Fibroblast of villous mesenchyme (primary cell): ENCODE measurements around the gene CARNS1. TPM values are rescaled to one million over a fixed set of nuclear protein-coding genes. Genes with fewer than 3 reads are reported as not detected.

Source experiments
- DNase-seq: peaks from one replicate; pipeline ENCODE4 v3.0.0-alpha.2; 2010; ENCODE audit warnings: low read depth
- H3K4me3 ChIP-seq: 2 replicates; pipeline ENCODE4 v1.5.1; 2011; ENCODE audit warnings: low read depth, mild to moderate bottlenecking, low read length
- CTCF ChIP-seq: IDR thresholded peaks from 2 replicates; pipeline ENCODE4 v1.5.1; 2012; ENCODE audit warnings: low read depth, mild to moderate bottlenecking, low read length; ENCODE audit not compliant: insufficient read depth
- total RNA-seq: library from RNA; depleted of rRNA; stranded (reverse); fragments of >200 nt; gene quantifications from 2 replicates; pipeline ENCODE4 v1.2.3, GENCODE V29; 2012

The CARNS1 gene
- total RNA-seq, 1 donor = not detected

GRCh38 chr11:67456068-67456705, 40.7 kb downstream of the CARNS1 start:
- no peak for TF ChIP-seq CTCF
- no peak for DNase-seq

GRCh38 chr11:67457453-67457852, 42.0 kb downstream of the CARNS1 start:
- no peak for TF ChIP-seq CTCF
- no peak for DNase-seq
- H3K4me3 ChIP-seq = no peak overlapping the region

More at GRCh38 chr11:67456068-67456705, 40.7 kb downstream of the CARNS1 start:
- H3K4me3 ChIP-seq = no peak overlapping the region

GRCh38 chr11:67458266-67458665, 42.8 kb downstream of the CARNS1 start:
- H3K4me3 ChIP-seq = no peak overlapping the region
- DNase-seq = no peak
- no peak for TF ChIP-seq CTCF

- DNase-seq = no peak
- no peak for TF ChIP-seq CTCF
- H3K4me3 ChIP-seq = no peak overlapping the region
Measured at GRCh38 chr11:67463186-67463585, 47.7 kb downstream of the CARNS1 start.

- H3K4me3 ChIP-seq = peak overlapping the region; percentile 50
- TF ChIP-seq CTCF = no peak
- DNase-seq = peak; percentile 35
Measured at GRCh38 chr11:67463680-67464410, 48.4 kb downstream of the CARNS1 start.

- TF ChIP-seq CTCF = no peak
- H3K4me3 ChIP-seq = peak overlapping the region; percentile 65
- DNase-seq = peak; percentile 61
Measured at GRCh38 chr11:67464411-67465188, 49.1 kb downstream of the CARNS1 start.
